Uterus (tissue), 2 donors: ENCODE measurements around the gene CMTM8.

Experiments
- CTCF ChIP-seq, 4 experiments: fragments of 200-600 bp in 2 of 4; fragments of 450-650 bp in 2 of 4; sonication (generic) in 2 of 4; IDR thresholded peaks; one replicate each; pipeline ENCODE4 v1.5.1; 2016 to 2019; ENCODE audit warnings: antibody characterized with exemption in 4 of 4, mild to moderate bottlenecking in 2 of 4, moderate library complexity in 1 of 4
- POLR2A ChIP-seq, 2 donors: fragments of 450-650 bp; IDR thresholded peaks; one replicate each; pipeline ENCODE4 v1.6.1; 2016; ENCODE audit warnings: antibody characterized with exemption in 2 of 2, mild to moderate bottlenecking in 1 of 2, moderate library complexity in 1 of 2

GRCh38 chr3:32274306-32274705 is 35.8 kb downstream of the CMTM8 start:
- TF ChIP-seq CTCF (IDR thresholded peaks at IDR 0.05) (no peak), POLR2A (IDR thresholded peaks at IDR 0.05) (no peak)
